WTC11 (cell line): ENCODE results near the gene ARL5B. TPM values are rescaled to one million over a fixed set of nuclear protein-coding genes. Genes with fewer than 3 reads are reported as not detected.

Experiments
- ATAC-seq: fragments of 200-7000 bp; cut with Tn5 transposase; 2 replicates; pipeline ENCODE4 v1.10.0; 2021; ENCODE audit warnings: mild to moderate bottlenecking, moderate library complexity
- CTCF ChIA-PET: fragments of 300-600 bp; sonication (Branson Sonifier 250); formaldehyde crosslinking; loops from one replicate; lab custom pipeline; 2021; ENCODE audit warnings: antibody characterized with exemption; lab: Charles Lee
- POLR2A ChIA-PET: fragments of 350-600 bp; sonication (Branson Sonifier 250); formaldehyde crosslinking; loops from one replicate; lab custom pipeline; 2021; ENCODE audit warnings: antibody characterized with exemption; lab: Charles Lee
- DNase-seq: peaks from one replicate; pipeline ENCODE4 v3.0.0; 2021; ENCODE audit warnings: low spot score
- H3K27ac Mint-ChIP-seq: 2 replicates; pipeline ENCODE4 v1.8.0; 2021; ENCODE audit warnings: mixed read lengths
- H3K27me3 Mint-ChIP-seq: 2 replicates; pipeline ENCODE4 v1.8.0; 2021; ENCODE audit warnings: low read depth, mild to moderate bottlenecking, moderate library complexity, mixed read lengths
- H3K36me3 Mint-ChIP-seq: 2 replicates; pipeline ENCODE4 v1.8.0; 2021; ENCODE audit warnings: mixed read lengths
- H3K4me1 Mint-ChIP-seq: 2 replicates; pipeline ENCODE4 v1.8.0; 2022; ENCODE audit warnings: mixed read lengths
- H3K4me3 Mint-ChIP-seq: 2 replicates; pipeline ENCODE4 v1.8.0; 2021; ENCODE audit warnings: mild to moderate bottlenecking, moderate library complexity, mixed read lengths
- H3K9me3 Mint-ChIP-seq: 2 replicates; pipeline ENCODE4 v1.8.0; 2021; ENCODE audit warnings: mixed read lengths
- ATF6 ChIP-seq: sonication (generic); formaldehyde crosslinking; IDR thresholded peaks from 2 replicates; pipeline ENCODE4 v1.8.1; 2023; ENCODE audit warnings: mild to moderate bottlenecking, missing genetic modification reagents
- CREB1 ChIP-seq: sonication (generic); formaldehyde crosslinking; IDR thresholded peaks from 2 replicates; pipeline ENCODE4 v1.8.0; 2023; ENCODE audit warnings: mild to moderate bottlenecking, missing genetic modification reagents
- CREM ChIP-seq: sonication (generic); formaldehyde crosslinking; IDR thresholded peaks from 2 replicates; pipeline ENCODE4 v1.8.1; 2022; ENCODE audit warnings: mild to moderate bottlenecking, missing genetic modification reagents, moderate library complexity
- E2F1 ChIP-seq: sonication (generic); formaldehyde crosslinking; IDR thresholded peaks from 2 replicates; pipeline ENCODE4 v1.8.0; 2022; ENCODE audit warnings: mild to moderate bottlenecking, missing genetic modification reagents
- E2F5 ChIP-seq: sonication (generic); formaldehyde crosslinking; IDR thresholded peaks from 2 replicates; pipeline ENCODE4 v1.8.1; 2022; ENCODE audit warnings: mild to moderate bottlenecking, moderate library complexity, missing genetic modification reagents
- ELF4 ChIP-seq: sonication (generic); formaldehyde crosslinking; IDR thresholded peaks from 2 replicates; pipeline ENCODE4 v1.8.1; 2022; ENCODE audit warnings: low read depth, mild to moderate bottlenecking, moderate library complexity, missing genetic modification reagents
- ERG ChIP-seq: fragments of 250-450 bp; sonication (Bioruptor Pico); IDR thresholded peaks from 2 replicates; pipeline ENCODE4 v1.8.0; 2021; ENCODE audit warnings: mild to moderate bottlenecking
- FOXK1 ChIP-seq: sonication (generic); formaldehyde crosslinking; IDR thresholded peaks from 2 replicates; pipeline ENCODE4 v1.8.0; 2022; ENCODE audit warnings: mild to moderate bottlenecking, moderate library complexity, missing genetic modification reagents
- GABPB1 ChIP-seq: sonication (generic); formaldehyde crosslinking; IDR thresholded peaks from 2 replicates; pipeline ENCODE4 v1.8.1; 2023; ENCODE audit warnings: mild to moderate bottlenecking, missing genetic modification reagents
- JUN ChIP-seq: sonication (generic); formaldehyde crosslinking; IDR thresholded peaks from 2 replicates; pipeline ENCODE4 v1.8.0; 2023; ENCODE audit warnings: mild to moderate bottlenecking, missing genetic modification reagents
- MLX ChIP-seq: sonication (generic); formaldehyde crosslinking; IDR thresholded peaks from 2 replicates; pipeline ENCODE4 v1.8.1; 2023; ENCODE audit warnings: mild to moderate bottlenecking, missing genetic modification reagents, moderate library complexity
- PREB ChIP-seq: sonication (generic); formaldehyde crosslinking; IDR thresholded peaks from 2 replicates; pipeline ENCODE4 v1.8.1; 2022; ENCODE audit warnings: mild to moderate bottlenecking, missing genetic modification reagents, moderate library complexity, borderline replicate concordance
- RORB ChIP-seq: fragments of 250-450 bp; sonication (Bioruptor Pico); IDR thresholded peaks from 2 replicates; pipeline ENCODE4 v1.9.0; 2021; ENCODE audit warnings: mild to moderate bottlenecking
- ZBTB21 ChIP-seq: sonication (generic); formaldehyde crosslinking; IDR thresholded peaks from 2 replicates; pipeline ENCODE4 v1.8.1; 2023; ENCODE audit warnings: mild to moderate bottlenecking, missing genetic modification reagents, borderline replicate concordance
- ZNF121 ChIP-seq: sonication (generic); formaldehyde crosslinking; IDR thresholded peaks from 2 replicates; pipeline ENCODE4 v1.8.0; 2023; ENCODE audit warnings: missing genetic modification reagents
- ZNF317 ChIP-seq: sonication (generic); formaldehyde crosslinking; IDR thresholded peaks from 2 replicates; pipeline ENCODE4 v1.8.1; 2023; ENCODE audit warnings: low read depth, mild to moderate bottlenecking, moderate library complexity, missing genetic modification reagents, borderline replicate concordance
- ZNF416 ChIP-seq: fragments of 250-450 bp; sonication (Bioruptor Pico); IDR thresholded peaks from 2 replicates; pipeline ENCODE4 v1.9.0; 2021; ENCODE audit warnings: mild to moderate bottlenecking, inconsistent platforms
- ZNF423 ChIP-seq: fragments of 250-450 bp; sonication (Bioruptor Pico); IDR thresholded peaks from 2 replicates; pipeline ENCODE4 v2.1.2; 2022; ENCODE audit warnings: mild to moderate bottlenecking, moderate library complexity
- ZNF532 ChIP-seq: fragments of 250-450 bp; sonication (Bioruptor Pico); IDR thresholded peaks from 2 replicates; pipeline ENCODE4 v1.9.0; 2021; ENCODE audit warnings: mild to moderate bottlenecking, borderline replicate concordance
- ZNF671 ChIP-seq: fragments of 250-450 bp; sonication (Bioruptor Pico); IDR thresholded peaks from 2 replicates; pipeline ENCODE4 v1.8.0; 2021; ENCODE audit warnings: mild to moderate bottlenecking
- total RNA-seq: library from RNA; stranded (reverse); gene quantifications from 3 replicates; pipeline ENCODE4 v1.2.3, GENCODE V29; 2021
- TF ChIP-seq, protein P1 (sequence below): sonication (generic); formaldehyde crosslinking; IDR thresholded peaks from 2 replicates; pipeline ENCODE4 v1.8.0; 2022; ENCODE audit warnings: mild to moderate bottlenecking, missing genetic modification reagents

ARL5B gene
- total RNA-seq, 1 experiment from 2014 or later, result 44.1 TPM

- no peak overlapping the region for H3K27ac Mint-ChIP-seq
- H3K4me3 Mint-ChIP-seq, result no peak overlapping the region
- no peaks in the 10 kb centered on the region for H3K9me3 Mint-ChIP-seq
- no peaks in the 10 kb centered on the region for H3K27me3 Mint-ChIP-seq
- DNase-seq (no peak), ATAC-seq (no peak)
- H3K36me3 Mint-ChIP-seq, result no peaks in the 10 kb centered on the region
- ChIA-PET POLR2A (no interaction called here), CTCF (no interaction called here)
- H3K4me1 Mint-ChIP-seq, result peaks cover 7% of the 10 kb centered on the region; the same call in 1 of the 2 replicates
- TF ChIP-seq GABPB1 (CRISPR knock-in tag) (no peak), CREB1 (CRISPR knock-in tag) (no peak), ZNF416 (no peak), ZNF317 (no peak), CREM (CRISPR knock-in tag) (no peak), JUN (CRISPR knock-in tag) (no peak), ZNF532 (no peak), ZNF121 (CRISPR knock-in tag) (no peak), ATF6 (CRISPR knock-in tag) (no peak), RORB (no peak), MLX (no peak), ZBTB21 (CRISPR knock-in tag) (no peak), E2F5 (CRISPR knock-in tag) (no peak), PREB (CRISPR knock-in tag) (no peak)
Measured at GRCh38 chr10:18718991-18719390, 59.8 kb downstream of the ARL5B start.

DNA sequence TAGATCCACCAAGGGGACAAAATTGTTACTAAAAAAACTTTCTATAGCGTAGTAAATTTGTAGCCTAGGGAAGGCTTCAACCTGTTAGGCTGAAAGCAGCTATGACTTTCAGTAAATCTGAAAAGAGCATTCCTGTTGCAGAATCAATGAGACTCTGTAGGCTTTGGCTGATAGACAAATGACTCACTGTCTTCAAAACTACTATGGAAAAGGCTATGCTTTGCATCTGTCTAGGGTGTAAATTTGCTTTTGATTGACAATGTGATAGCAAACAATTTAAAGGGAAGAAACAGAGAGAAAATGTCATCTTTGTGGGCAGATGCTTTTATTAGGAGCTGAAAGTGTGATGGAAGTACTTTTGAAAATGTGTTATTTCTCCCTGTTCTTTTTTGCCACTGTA is 60.6 kb downstream of the ARL5B start:
- Mint-ChIP-seq H3K4me3 (no peak overlapping the region), H3K27me3 (no peaks in the 10 kb centered on the region), H3K4me1 (peaks cover 7% of the 10 kb centered on the region; the same call in 1 of the 2 replicates), H3K9me3 (no peaks in the 10 kb centered on the region), H3K27ac (no peak overlapping the region), H3K36me3 (no peaks in the 10 kb centered on the region)
- POLR2A ChIA-PET, result no interaction called here
- ATAC-seq (no peak), DNase-seq (no peak)
- CTCF ChIA-PET, result no interaction called here
- TF ChIP-seq, protein P1, sequence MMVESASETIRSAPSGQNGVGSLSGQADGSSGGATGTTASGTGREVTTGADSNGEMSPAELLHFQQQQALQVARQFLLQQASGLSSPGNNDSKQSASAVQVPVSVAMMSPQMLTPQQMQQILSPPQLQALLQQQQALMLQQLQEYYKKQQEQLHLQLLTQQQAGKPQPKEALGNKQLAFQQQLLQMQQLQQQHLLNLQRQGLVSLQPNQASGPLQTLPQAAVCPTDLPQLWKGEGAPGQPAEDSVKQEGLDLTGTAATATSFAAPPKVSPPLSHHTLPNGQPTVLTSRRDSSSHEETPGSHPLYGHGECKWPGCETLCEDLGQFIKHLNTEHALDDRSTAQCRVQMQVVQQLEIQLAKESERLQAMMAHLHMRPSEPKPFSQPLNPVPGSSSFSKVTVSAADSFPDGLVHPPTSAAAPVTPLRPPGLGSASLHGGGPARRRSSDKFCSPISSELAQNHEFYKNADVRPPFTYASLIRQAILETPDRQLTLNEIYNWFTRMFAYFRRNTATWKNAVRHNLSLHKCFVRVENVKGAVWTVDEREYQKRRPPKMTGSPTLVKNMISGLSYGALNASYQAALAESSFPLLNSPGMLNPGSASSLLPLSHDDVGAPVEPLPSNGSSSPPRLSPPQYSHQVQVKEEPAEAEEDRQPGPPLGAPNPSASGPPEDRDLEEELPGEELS (CRISPR knock-in tag), result no peak
- TF ChIP-seq ZNF416 (no peak), ELF4 (CRISPR knock-in tag) (no peak), ZNF423 (CRISPR knock-in tag) (no peak), E2F1 (no peak), FOXK1 (CRISPR knock-in tag) (no peak), ATF6 (CRISPR knock-in tag) (no peak), ZNF671 (CRISPR knock-in tag) (no peak), ERG (CRISPR knock-in tag) (no peak)
